HepG2 (cell line): ENCODE measurements around the gene EXTL1.

ENCODE experiments used
- FOXM1 ChIP-seq: sonication (generic); formaldehyde crosslinking; IDR thresholded peaks from 2 replicates; pipeline ENCODE4 v1.5.0; 2020; ENCODE audit warnings: missing genetic modification reagents
- KLF16 ChIP-seq, 2 experiments: sonication (generic) in 1 of 2; formaldehyde crosslinking in 1 of 2; IDR thresholded peaks; 2 replicates each; pipeline versions ENCODE4 v1.6.1 to v1.8.0; 2016 to 2023; ENCODE audit warnings: missing genetic modification reagents in 2 of 2, missing compliant biosample characterization in 1 of 2
- NR3C1 ChIP-seq: sonication (generic); formaldehyde crosslinking; IDR thresholded peaks from 2 replicates; pipeline ENCODE4 v1.4.0; 2020; ENCODE audit warnings: missing genetic modification reagents
- POLR2A ChIP-seq, 2 experiments: IDR thresholded peaks; 2 replicates each; pipeline ENCODE4 v1.6.1; 2011; ENCODE audit warnings: low read depth in 2 of 2, low read length in 2 of 2, mild to moderate bottlenecking in 1 of 2, moderate library complexity in 1 of 2; ENCODE audit not compliant: insufficient read depth in 1 of 2
- SRSF9 ChIP-seq: fragments of 200-400 bp; formaldehyde crosslinking; IDR thresholded peaks from 2 replicates; pipeline ENCODE4 v1.6.1; 2018; ENCODE audit warnings: borderline replicate concordance, mild to moderate bottlenecking, low read depth, low read length; ENCODE audit not compliant: insufficient read depth, poor library complexity, severe bottlenecking
- SUZ12 ChIP-seq: fragments of 150-350 bp; IDR thresholded peaks from 2 replicates; pipeline ENCODE4 v1.6.1; 2014; ENCODE audit warnings: low read depth, low read length
- TP53 ChIP-seq: sonication (generic); formaldehyde crosslinking; conservative IDR thresholded peaks from 2 replicates; pipeline ENCODE4 v1.4.0; 2020; ENCODE audit warnings: missing genetic modification reagents
- ZC3H13 ChIP-seq: sonication (generic); formaldehyde crosslinking; IDR thresholded peaks from 2 replicates; pipeline ENCODE4 v1.8.1; 2023; ENCODE audit warnings: mild to moderate bottlenecking, missing genetic modification reagents, moderate library complexity
- ZNF501 ChIP-seq: sonication (generic); formaldehyde crosslinking; IDR thresholded peaks from 2 replicates; pipeline ENCODE4 v1.5.1; 2020; ENCODE audit warnings: mild to moderate bottlenecking, moderate library complexity, missing genetic modification reagents
- TF ChIP-seq, protein P1 (sequence below): sonication (generic); formaldehyde crosslinking; IDR thresholded peaks from 2 replicates; pipeline ENCODE4 v1.4.0; 2020; ENCODE audit warnings: missing genetic modification reagents

GRCh38 chr1:26034504-26035202 is 13.1 kb downstream of the EXTL1 start:
- TF ChIP-seq TP53 (CRISPR knock-in tag) (no peak), ZNF501 (no peak), FOXM1 (CRISPR knock-in tag) (no peak), SRSF9 (no peak), ZC3H13 (CRISPR knock-in tag) (no peak), KLF16 (CRISPR knock-in tag; IDR thresholded peaks at IDR 0.05) (no peak), POLR2A (IDR thresholded peaks at IDR 0.05; ENCODE audit: insufficient read depth in 1 of 2, low read depth in 2 of 2, low read length in 2 of 2) (no peak), SUZ12 (no peak), NR3C1 (no peak)
- TF ChIP-seq, protein P1, sequence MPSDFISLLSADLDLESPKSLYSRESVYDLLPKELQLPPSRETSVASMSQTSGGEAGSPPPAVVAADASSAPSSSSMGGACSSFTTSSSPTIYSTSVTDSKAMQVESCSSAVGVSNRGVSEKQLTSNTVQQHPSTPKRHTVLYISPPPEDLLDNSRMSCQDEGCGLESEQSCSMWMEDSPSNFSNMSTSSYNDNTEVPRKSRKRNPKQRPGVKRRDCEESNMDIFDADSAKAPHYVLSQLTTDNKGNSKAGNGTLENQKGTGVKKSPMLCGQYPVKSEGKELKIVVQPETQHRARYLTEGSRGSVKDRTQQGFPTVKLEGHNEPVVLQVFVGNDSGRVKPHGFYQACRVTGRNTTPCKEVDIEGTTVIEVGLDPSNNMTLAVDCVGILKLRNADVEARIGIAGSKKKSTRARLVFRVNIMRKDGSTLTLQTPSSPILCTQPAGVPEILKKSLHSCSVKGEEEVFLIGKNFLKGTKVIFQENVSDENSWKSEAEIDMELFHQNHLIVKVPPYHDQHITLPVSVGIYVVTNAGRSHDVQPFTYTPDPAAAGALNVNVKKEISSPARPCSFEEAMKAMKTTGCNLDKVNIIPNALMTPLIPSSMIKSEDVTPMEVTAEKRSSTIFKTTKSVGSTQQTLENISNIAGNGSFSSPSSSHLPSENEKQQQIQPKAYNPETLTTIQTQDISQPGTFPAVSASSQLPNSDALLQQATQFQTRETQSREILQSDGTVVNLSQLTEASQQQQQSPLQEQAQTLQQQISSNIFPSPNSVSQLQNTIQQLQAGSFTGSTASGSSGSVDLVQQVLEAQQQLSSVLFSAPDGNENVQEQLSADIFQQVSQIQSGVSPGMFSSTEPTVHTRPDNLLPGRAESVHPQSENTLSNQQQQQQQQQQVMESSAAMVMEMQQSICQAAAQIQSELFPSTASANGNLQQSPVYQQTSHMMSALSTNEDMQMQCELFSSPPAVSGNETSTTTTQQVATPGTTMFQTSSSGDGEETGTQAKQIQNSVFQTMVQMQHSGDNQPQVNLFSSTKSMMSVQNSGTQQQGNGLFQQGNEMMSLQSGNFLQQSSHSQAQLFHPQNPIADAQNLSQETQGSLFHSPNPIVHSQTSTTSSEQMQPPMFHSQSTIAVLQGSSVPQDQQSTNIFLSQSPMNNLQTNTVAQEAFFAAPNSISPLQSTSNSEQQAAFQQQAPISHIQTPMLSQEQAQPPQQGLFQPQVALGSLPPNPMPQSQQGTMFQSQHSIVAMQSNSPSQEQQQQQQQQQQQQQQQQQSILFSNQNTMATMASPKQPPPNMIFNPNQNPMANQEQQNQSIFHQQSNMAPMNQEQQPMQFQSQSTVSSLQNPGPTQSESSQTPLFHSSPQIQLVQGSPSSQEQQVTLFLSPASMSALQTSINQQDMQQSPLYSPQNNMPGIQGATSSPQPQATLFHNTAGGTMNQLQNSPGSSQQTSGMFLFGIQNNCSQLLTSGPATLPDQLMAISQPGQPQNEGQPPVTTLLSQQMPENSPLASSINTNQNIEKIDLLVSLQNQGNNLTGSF = no peak
